ENCODE measurements around the gene SORCS2.

Gene SORCS2

DNA sequence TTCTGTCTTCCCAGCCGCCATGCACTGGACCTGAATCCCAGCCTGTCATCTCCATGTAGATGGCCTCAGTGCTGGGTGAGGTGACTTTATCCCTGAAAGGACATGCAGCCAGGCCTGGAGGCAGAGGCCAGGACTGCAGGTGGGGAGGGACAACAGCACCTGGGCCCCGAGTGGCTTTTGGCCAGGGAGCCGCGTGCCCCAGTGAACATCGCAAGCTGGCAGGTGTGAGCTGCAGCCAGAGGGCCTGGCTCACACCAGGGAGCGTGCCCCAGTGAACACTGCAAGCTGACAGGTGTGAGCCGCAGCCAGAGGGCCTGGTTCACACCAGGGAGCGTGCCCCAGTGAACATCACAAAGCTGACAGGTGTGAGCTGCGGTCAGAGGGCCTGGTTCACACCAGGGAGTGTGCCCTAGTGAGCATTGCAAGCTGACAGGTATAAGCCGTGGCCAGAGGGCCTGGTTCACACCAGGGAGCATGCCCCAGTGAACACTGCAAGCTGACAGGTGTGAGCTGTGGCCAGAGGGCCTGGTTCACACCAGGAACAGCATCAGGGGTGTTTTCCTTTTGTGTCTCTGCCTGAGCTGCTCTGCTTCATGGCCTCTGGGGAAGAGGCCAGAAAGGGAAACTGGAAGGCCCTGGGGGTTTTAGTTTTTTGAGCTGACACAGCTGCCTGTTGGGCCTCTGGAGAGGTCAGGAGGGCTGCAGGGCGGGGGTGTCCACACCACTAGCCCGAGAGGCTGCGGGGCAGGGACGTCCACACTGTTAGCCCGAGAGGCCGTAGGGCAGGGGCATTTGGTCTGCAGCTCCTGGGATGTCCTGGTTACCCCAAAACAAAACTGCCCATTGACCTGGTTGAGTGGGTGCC, 265.1 kb downstream of the SORCS2 start:
- no peak for TF ChIP-seq EZH2 (IDR thresholded peaks at IDR 0.05; ENCODE audit: borderline replicate concordance, low read length)
- TF ChIP-seq, protein P1, sequence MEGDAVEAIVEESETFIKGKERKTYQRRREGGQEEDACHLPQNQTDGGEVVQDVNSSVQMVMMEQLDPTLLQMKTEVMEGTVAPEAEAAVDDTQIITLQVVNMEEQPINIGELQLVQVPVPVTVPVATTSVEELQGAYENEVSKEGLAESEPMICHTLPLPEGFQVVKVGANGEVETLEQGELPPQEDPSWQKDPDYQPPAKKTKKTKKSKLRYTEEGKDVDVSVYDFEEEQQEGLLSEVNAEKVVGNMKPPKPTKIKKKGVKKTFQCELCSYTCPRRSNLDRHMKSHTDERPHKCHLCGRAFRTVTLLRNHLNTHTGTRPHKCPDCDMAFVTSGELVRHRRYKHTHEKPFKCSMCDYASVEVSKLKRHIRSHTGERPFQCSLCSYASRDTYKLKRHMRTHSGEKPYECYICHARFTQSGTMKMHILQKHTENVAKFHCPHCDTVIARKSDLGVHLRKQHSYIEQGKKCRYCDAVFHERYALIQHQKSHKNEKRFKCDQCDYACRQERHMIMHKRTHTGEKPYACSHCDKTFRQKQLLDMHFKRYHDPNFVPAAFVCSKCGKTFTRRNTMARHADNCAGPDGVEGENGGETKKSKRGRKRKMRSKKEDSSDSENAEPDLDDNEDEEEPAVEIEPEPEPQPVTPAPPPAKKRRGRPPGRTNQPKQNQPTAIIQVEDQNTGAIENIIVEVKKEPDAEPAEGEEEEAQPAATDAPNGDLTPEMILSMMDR (IDR thresholded peaks at IDR 0.05; ENCODE audit: low read length): no peak
- Histone ChIP-seq H2AFZ (ENCODE audit: low read length) (no peak overlapping the region), H3K4me2 (ENCODE audit: low read length) (no peak overlapping the region), H3K9me2 (ENCODE audit: low read depth, low read length) (no peaks in the 10 kb centered on the region), H3K4me3 (ENCODE audit: low read depth, low read length, poor library complexity, severe bottlenecking) (no peak overlapping the region), H3K36me3 (ENCODE audit: insufficient read depth, low read length) (no peaks in the 10 kb centered on the region), H3K27me3 (ENCODE audit: insufficient read depth, low read length) (no peaks in the 10 kb centered on the region), H3K79me2 (ENCODE audit: insufficient read depth, low read length) (no peaks in the 10 kb centered on the region), H3K9ac (ENCODE audit: low read length) (no peak overlapping the region), H4K20me1 (ENCODE audit: insufficient read depth, low read length) (no peaks in the 10 kb centered on the region), H3K9me3 (ENCODE audit: low read length) (no peaks in the 10 kb centered on the region), H3F3A (ENCODE audit: insufficient read depth, low read length) (no peaks in the 10 kb centered on the region), H3K27ac (ENCODE audit: low read depth, low read length, poor library complexity, severe bottlenecking) (no peak overlapping the region), H3K4me1 (ENCODE audit: insufficient read depth, low read length, severe bottlenecking) (no peaks in the 10 kb centered on the region)

DNA sequence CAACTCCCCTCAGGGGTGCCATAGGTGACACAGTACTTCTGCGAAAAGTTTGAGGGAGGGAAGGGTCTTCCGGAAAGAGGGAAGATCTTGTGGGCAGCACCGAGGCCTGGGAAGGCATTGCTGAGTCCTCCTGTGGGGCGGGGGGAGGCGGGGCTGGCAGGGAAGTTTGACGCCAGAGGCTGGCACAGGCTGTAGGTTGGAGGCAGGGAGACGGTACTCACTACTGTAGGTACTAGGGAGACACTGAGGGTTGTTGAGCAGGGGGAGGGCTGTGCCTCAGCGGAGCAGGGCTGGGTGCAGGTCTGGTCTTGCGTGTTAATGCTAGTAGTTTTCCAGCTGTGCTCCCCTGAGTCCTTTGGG, 265.7 kb downstream of the SORCS2 start:
- no peaks in the 10 kb centered on the region for H3K9me3 ChIP-seq (ENCODE audit: low read length)
- H2AFZ ChIP-seq (ENCODE audit: low read length): no peak overlapping the region
- H4K20me1 ChIP-seq (ENCODE audit: insufficient read depth, low read length): no peaks in the 10 kb centered on the region
- H3K27me3 ChIP-seq (ENCODE audit: insufficient read depth, low read length): no peaks in the 10 kb centered on the region
- TF ChIP-seq EZH2 (IDR thresholded peaks at IDR 0.05; ENCODE audit: borderline replicate concordance, low read length): no peak
- TF ChIP-seq, protein P1 (IDR thresholded peaks at IDR 0.05; ENCODE audit: low read length): no peak
- no peak overlapping the region for H3K4me3 ChIP-seq (ENCODE audit: low read depth, low read length, poor library complexity, severe bottlenecking)
- H3K4me1 ChIP-seq (ENCODE audit: insufficient read depth, low read length, severe bottlenecking): no peaks in the 10 kb centered on the region
- H3K27ac ChIP-seq (ENCODE audit: low read depth, low read length, poor library complexity, severe bottlenecking): no peak overlapping the region
- H3K9ac ChIP-seq (ENCODE audit: low read length): no peak overlapping the region
- H3K9me2 ChIP-seq (ENCODE audit: low read depth, low read length): no peaks in the 10 kb centered on the region
- H3F3A ChIP-seq (ENCODE audit: insufficient read depth, low read length): no peaks in the 10 kb centered on the region
- H3K4me2 ChIP-seq (ENCODE audit: low read length): no peak overlapping the region
- H3K79me2 ChIP-seq (ENCODE audit: insufficient read depth, low read length): no peaks in the 10 kb centered on the region
- no peaks in the 10 kb centered on the region for H3K36me3 ChIP-seq (ENCODE audit: insufficient read depth, low read length)

GRCh38 chr4:7458477-7458876, 266.1 kb downstream of the SORCS2 start:
- TF ChIP-seq, protein P1 (IDR thresholded peaks at IDR 0.05; ENCODE audit: low read length): no peak
- TF ChIP-seq EZH2 (IDR thresholded peaks at IDR 0.05; ENCODE audit: borderline replicate concordance, low read length): no peak
- Histone ChIP-seq H2AFZ (ENCODE audit: low read length) (no peak overlapping the region), H3K36me3 (ENCODE audit: insufficient read depth, low read length) (no peaks in the 10 kb centered on the region), H3F3A (ENCODE audit: insufficient read depth, low read length) (no peaks in the 10 kb centered on the region), H3K27me3 (ENCODE audit: insufficient read depth, low read length) (no peaks in the 10 kb centered on the region), H3K4me1 (ENCODE audit: insufficient read depth, low read length, severe bottlenecking) (no peaks in the 10 kb centered on the region), H4K20me1 (ENCODE audit: insufficient read depth, low read length) (no peaks in the 10 kb centered on the region), H3K79me2 (ENCODE audit: insufficient read depth, low read length) (no peaks in the 10 kb centered on the region), H3K27ac (ENCODE audit: low read depth, low read length, poor library complexity, severe bottlenecking) (no peak overlapping the region), H3K9me2 (ENCODE audit: low read depth, low read length) (no peaks in the 10 kb centered on the region), H3K4me2 (ENCODE audit: low read length) (no peak overlapping the region), H3K9ac (ENCODE audit: low read length) (no peak overlapping the region), H3K9me3 (ENCODE audit: low read length) (no peaks in the 10 kb centered on the region), H3K4me3 (ENCODE audit: low read depth, low read length, poor library complexity, severe bottlenecking) (no peak overlapping the region)

All from OCI-LY1 (cell line).